GM12874 (cell line): ENCODE results near the gene TOP1.
A peak's percentile ranks its signal among the peaks of the same experiment; 100 is the strongest.

ENCODE experiments used
- CTCF ChIP-seq: IDR thresholded peaks from 2 replicates; pipeline ENCODE4 v1.5.1; 2011; ENCODE audit warnings: low read depth, mild to moderate bottlenecking, control low read depth, low read length, moderate library complexity; ENCODE audit not compliant: insufficient read depth

The TOP1 gene

GRCh38 chr20:40986774-40987173 lies 41.8 kb upstream of the TOP1 start:
- no peak for TF ChIP-seq CTCF

- peak; percentile 88 for TF ChIP-seq CTCF
These were observed 38.0 kb upstream of the TOP1 start for GRCh38 chr20:40990542-40991120.

DNA sequence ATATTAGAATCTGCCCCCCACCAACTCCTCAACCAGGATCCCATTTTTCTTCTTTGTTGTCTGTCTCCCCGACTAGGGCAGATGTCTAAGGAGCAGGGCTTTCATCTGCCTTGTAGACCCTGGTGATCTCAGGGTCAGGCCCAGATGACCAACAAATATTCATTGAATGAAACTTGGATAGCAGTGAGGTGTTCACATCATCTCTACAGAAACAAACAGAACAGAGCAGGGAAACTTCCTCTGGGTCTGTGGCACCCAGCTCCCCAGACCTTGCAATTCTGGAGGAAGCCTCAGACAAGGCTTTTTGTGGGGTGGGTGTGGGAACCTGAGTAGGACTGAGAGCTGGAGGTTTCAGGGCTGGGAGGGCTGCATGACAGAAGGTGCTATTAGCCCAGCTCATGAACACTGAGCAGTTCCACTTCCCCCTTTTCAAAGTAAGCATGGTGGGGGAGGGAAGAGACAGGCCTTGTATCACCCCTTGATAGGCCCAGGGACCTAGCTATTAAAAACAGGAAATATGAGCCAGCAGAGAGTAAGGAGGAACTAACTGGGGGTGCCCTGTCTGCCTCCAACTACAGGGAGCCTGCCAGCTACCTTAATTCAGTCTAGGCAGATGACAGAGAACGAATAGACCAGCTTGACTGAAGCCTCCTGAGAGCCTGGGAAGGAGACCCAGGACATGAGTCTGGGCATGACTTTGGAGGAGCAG lies 37.3 kb upstream of the TOP1 start:
- no peak for TF ChIP-seq CTCF

- no peak for TF ChIP-seq CTCF
These were observed 36.1 kb upstream of the TOP1 start for GRCh38 chr20:40992349-40993113.

DNA sequence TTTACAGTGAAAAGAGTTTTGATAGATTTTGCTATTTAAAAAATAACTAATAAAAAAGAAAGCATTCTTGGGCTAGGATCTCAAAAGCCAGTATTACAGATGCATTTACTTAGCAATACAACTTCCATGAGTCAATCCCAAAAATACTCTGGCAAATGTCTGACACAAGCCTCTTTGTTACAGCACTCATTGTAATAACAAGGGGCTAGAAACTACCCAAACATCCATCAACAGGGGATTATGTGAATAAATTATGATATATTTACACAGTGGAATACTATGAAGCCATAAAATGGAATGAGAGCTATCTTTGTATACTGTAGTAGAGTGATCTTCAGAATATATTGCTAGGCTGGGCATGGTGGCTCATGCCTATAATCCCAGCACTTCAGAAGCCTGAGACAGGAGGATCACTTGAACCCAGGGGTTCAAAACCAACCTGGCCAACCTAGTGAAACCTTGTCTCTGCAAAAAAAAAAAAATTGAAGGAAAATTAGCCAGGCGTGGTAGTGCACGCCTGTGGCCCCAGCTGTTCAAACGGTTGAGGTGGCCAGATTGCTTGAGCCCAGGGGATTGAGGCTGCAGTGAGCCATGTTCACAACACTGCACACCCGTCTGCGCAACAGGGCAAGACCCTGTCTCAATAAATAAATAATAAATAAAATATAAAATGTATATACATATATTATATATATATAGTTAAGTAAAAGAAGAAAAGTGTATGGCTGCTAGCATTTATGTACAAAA lies 34.7 kb upstream of the TOP1 start:
- TF ChIP-seq CTCF = no peak

GRCh38 chr20:40996326-40996725 lies 32.3 kb upstream of the TOP1 start:
- TF ChIP-seq CTCF = no peak

DNA sequence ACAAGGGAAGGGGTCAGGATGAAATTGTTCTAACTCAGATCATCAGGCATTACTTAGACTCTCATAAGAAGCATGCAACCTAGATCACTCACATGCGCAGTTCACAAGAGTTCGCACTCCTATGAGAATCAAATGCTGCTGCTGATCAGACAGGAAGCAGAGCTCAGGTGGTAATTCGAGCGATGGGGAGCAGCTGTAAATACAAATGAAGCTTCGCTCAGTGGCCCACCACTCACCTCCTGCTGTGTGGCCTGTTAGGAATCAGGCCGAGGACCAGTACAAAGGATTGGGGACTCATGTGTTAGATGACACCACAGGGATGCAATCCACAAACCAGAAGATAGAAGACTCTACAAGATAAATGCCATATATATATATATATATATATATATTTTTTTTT lies 31.5 kb upstream of the TOP1 start:
- no peak for TF ChIP-seq CTCF
